Measurements from ENCODE around the gene CLIC6. TPM values are rescaled to one million over a fixed set of nuclear protein-coding genes. Genes with fewer than 3 reads are reported as not detected.

The CLIC6 gene
- total RNA-seq, 1 donor = under 0.01 TPM

DNA sequence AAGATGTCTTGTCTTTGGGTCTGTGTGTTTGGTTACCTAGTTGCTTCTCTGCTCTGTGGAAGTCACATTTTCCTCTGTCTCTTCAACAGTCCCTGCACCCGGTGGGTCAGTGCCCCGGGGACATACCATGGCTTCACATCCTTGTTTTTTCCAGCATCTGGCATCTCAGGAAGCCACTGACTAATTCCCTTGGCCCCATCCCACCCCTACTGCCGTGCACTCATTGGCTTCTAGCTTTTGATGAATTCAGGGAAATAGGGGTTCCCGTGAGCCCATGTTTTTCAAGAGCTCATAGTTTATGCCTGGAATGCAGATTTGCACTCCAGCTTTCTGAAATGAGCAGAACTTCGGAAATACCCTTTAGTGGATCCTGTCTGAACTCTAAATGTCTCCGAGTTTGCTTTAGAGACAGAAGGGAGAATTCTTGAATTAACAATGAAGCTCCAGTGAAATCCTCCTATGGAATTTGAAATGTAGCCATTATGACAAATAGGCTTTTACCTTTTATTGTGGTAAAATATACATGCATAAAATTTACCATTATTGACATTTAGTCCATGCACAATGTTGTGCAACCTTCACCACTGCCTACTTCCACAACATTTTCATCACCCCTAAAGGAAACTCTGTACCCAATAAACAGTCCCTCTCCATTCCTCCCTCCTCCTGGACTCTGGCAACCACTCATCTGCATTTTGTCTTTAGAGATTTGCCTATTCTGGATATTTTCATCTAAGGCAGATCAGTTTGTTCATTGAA lies 67.5 kb downstream of the CLIC6 start:
- Histone ChIP-seq H3K27ac (ENCODE audit: low read depth, low read length) (peak overlapping the region; percentile 43), H2AFZ (ENCODE audit: low read length) (no peak overlapping the region), H3K27me3 (ENCODE audit: insufficient read depth, low read length) (no peaks in the 10 kb centered on the region), H3K4me3 (ENCODE audit: insufficient read depth, low read length) (no peak overlapping the region), H3K36me3 (ENCODE audit: insufficient read depth, low read length) (no peaks in the 10 kb centered on the region), H3K9me3 (ENCODE audit: low read depth, low read length) (no peaks in the 10 kb centered on the region), H3K4me1 (ENCODE audit: insufficient read depth, low read length) (peaks cover 26% of the 10 kb centered on the region), H3K79me2 (ENCODE audit: insufficient read depth, low read length) (no peaks in the 10 kb centered on the region), H4K20me1 (ENCODE audit: insufficient read depth, low read length) (no peaks in the 10 kb centered on the region), H3K4me2 (ENCODE audit: insufficient read depth, low read length) (peak overlapping the region; percentile 15)
- TF ChIP-seq CTCF (IDR thresholded peaks at IDR 0.05; ENCODE audit: extremely low read depth, low read depth, low read length) = no peak
- no peak for DNase-seq (ENCODE audit: insufficient read length, low spot score, missing footprints)

DNA sequence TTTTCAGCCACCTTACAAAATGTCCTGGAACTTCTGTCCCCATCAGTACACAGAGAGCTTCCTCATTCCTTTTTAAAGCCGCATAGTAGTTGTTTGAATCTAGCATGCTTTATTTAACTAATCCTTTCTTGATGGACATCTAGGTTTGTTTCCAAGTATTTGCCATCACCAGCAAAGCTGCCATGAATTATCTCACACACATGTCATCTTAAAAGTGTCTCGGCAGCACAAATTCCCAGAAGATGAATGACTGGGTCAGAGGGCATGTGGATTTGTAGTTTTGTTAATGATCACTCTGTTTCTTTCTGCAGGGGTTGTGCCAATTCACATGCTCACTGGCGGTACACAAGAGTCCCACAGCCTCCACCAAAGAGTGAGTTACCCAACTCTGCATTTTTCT lies 68.3 kb downstream of the CLIC6 start:
- peaks cover 26% of the 10 kb centered on the region for H3K4me1 ChIP-seq (ENCODE audit: insufficient read depth, low read length)
- H4K20me1 ChIP-seq (ENCODE audit: insufficient read depth, low read length) = no peaks in the 10 kb centered on the region
- no peak for DNase-seq (ENCODE audit: insufficient read length, low spot score, missing footprints)
- TF ChIP-seq CTCF (IDR thresholded peaks at IDR 0.05; ENCODE audit: extremely low read depth, low read depth, low read length) = no peak
- no peaks in the 10 kb centered on the region for H3K36me3 ChIP-seq (ENCODE audit: insufficient read depth, low read length)
- no peaks in the 10 kb centered on the region for H3K79me2 ChIP-seq (ENCODE audit: insufficient read depth, low read length)
- H3K4me2 ChIP-seq (ENCODE audit: insufficient read depth, low read length) = peak overlapping the region; percentile 15
- no peak overlapping the region for H3K4me3 ChIP-seq (ENCODE audit: insufficient read depth, low read length)
- no peaks in the 10 kb centered on the region for H3K9me3 ChIP-seq (ENCODE audit: low read depth, low read length)
- no peak overlapping the region for H2AFZ ChIP-seq (ENCODE audit: low read length)
- H3K27me3 ChIP-seq (ENCODE audit: insufficient read depth, low read length) = no peaks in the 10 kb centered on the region
- H3K27ac ChIP-seq (ENCODE audit: low read depth, low read length) = peak overlapping the region; percentile 43

- H4K20me1 ChIP-seq (ENCODE audit: insufficient read depth, low read length) = no peaks in the 10 kb centered on the region
- no peak for DNase-seq (ENCODE audit: insufficient read length, low spot score, missing footprints)
- H3K4me1 ChIP-seq (ENCODE audit: insufficient read depth, low read length) = peaks cover 30% of the 10 kb centered on the region
- H3K27me3 ChIP-seq (ENCODE audit: insufficient read depth, low read length) = no peaks in the 10 kb centered on the region
- no peak overlapping the region for H3K4me3 ChIP-seq (ENCODE audit: insufficient read depth, low read length)
- H3K36me3 ChIP-seq (ENCODE audit: insufficient read depth, low read length) = no peaks in the 10 kb centered on the region
- no peaks in the 10 kb centered on the region for H3K9me3 ChIP-seq (ENCODE audit: low read depth, low read length)
- H3K4me2 ChIP-seq (ENCODE audit: insufficient read depth, low read length) = no peak overlapping the region
- TF ChIP-seq CTCF (IDR thresholded peaks at IDR 0.05; ENCODE audit: extremely low read depth, low read depth, low read length) = no peak
- no peak overlapping the region for H2AFZ ChIP-seq (ENCODE audit: low read length)
- no peaks in the 10 kb centered on the region for H3K79me2 ChIP-seq (ENCODE audit: insufficient read depth, low read length)
- no peak overlapping the region for H3K27ac ChIP-seq (ENCODE audit: low read depth, low read length)
These were observed 71.4 kb downstream of the CLIC6 start for GRCh38 chr21:34740198-34740597.

GRCh38 chr21:34743285-34743684 lies 74.5 kb downstream of the CLIC6 start:
- Histone ChIP-seq H3K4me3 (ENCODE audit: insufficient read depth, low read length) (no peak overlapping the region), H3K9me3 (ENCODE audit: low read depth, low read length) (no peaks in the 10 kb centered on the region), H3K4me2 (ENCODE audit: insufficient read depth, low read length) (peak overlapping the region; percentile 5), H3K27ac (ENCODE audit: low read depth, low read length) (peak overlapping the region; percentile 4), H4K20me1 (ENCODE audit: insufficient read depth, low read length) (no peaks in the 10 kb centered on the region), H3K4me1 (ENCODE audit: insufficient read depth, low read length) (peaks cover 13% of the 10 kb centered on the region), H2AFZ (ENCODE audit: low read length) (no peak overlapping the region), H3K79me2 (ENCODE audit: insufficient read depth, low read length) (no peaks in the 10 kb centered on the region), H3K27me3 (ENCODE audit: insufficient read depth, low read length) (no peaks in the 10 kb centered on the region), H3K36me3 (ENCODE audit: insufficient read depth, low read length) (no peaks in the 10 kb centered on the region)
- TF ChIP-seq CTCF (IDR thresholded peaks at IDR 0.05; ENCODE audit: extremely low read depth, low read depth, low read length) = no peak
- no peak for DNase-seq (ENCODE audit: insufficient read length, low spot score, missing footprints)

Measured in osteoblast (primary cell).